Hippocampal formation (tissue), 2 donors: ENCODE measurements around the gene PALM2AKAP2.
A peak's percentile ranks its signal among the peaks of the same experiment; 100 is the strongest.

Experiments used
- DNase-seq, 2 donors: peaks; one replicate each; lab custom pipeline; 2025; lab: John Stamatoyannopoulos, UW

PALM2AKAP2 gene

DNA sequence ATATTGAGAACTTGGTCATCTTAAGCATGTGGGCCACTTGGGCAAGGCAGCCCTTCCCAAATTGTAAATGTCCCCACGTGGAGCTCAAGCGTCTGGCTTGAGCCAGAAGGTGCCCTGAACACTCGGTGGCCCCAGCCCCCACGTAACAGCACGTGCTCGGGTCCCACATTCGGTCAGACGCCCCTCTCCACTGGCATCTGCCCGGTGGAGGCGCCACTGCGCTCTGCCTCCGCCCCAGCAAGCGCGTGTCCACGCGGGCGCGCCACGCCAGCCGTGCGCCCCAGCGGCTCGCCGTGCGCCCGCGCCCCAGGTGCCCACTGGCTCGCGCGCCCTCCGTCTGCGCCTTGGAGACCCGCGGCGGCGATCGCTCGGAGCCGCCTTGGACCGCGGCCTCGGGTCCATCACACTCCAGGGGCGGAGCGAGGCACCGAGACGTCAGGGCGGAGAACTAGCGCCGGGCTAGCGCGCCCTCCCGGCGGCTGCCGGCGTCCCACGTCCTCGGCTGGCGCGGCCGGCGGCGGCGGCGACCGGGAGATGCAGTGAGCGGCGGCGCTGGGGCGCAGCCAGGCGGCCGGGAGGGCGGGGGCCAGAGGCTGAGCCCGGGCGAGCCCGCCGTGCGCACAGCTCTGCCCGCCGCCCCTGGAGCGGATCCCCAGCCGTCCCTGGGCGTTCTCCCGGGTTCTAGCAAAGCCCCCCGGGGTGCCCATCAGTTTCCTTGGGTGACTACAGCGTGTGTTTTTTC is at the start of gene PALM2AKAP2:
Gene PALM2AKAP2, plus strand, starts transcription at position 488 of the 742 bp plus-strand sequence. CDS start 291 bp downstream, outside the sequence.
- DNase-seq, result peak; percentile 41 to 48

- DNase-seq, result no peak
These were observed 49.8 kb upstream of the PALM2AKAP2 start for GRCh38 chr9:109730228-109730627.

DNA sequence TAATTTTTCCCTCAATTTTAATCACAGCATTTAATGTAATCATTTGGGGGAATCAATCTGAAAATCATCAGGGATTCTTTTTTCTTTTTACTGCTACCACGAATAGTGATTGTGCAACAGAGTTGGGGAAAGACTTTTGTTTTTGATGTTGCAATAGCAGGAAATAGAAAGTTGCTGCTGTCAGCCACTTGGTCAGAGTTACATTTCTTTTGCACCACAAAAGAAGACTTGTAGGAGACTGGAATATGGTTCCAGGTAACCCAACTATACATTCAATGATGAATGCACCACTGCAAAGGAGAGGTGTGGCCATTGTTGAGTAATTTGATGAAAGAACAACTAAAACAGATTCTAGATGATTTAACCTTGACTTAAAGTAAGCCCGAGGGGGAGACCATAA is 46.3 kb upstream of the PALM2AKAP2 start:
- DNase-seq, result no peak

- DNase-seq, result no peak
These were observed 45.2 kb upstream of the PALM2AKAP2 start for GRCh38 chr9:109734814-109735213.

GRCh38 chr9:109735801-109736200 is 44.2 kb upstream of the PALM2AKAP2 start:
- DNase-seq, result no peak

GRCh38 chr9:109737295-109737694 is 42.7 kb upstream of the PALM2AKAP2 start:
- DNase-seq, result no peak

GRCh38 chr9:109739760-109740159 is 40.2 kb upstream of the PALM2AKAP2 start:
- DNase-seq, result no peak

DNA sequence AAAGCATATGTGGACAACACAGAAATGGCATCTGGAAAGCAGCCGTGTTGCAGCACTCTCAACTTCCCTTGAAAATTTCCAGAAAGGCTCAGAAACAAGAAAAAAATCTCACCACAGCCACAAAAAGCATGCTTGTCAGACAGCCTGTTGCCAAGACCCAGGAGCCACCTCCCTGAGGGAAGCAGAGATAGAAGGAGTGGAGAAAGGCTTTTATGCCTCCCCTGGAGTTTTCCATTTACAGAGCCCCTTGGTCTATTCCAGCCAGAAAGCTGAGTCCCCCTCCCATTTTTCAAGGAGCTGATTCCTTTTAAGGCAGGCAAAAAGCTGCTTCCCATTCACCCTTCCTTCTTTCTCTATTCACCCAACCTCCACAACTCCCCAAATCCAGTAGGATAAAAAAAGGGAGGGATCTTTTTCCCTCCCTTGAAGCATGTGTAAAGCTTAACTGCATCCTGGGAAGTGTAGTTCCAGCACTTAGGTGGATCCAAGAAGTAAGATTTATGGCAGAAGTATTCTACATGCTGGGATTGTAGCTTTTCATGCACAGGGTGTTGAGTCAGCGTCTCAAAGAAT is 37.1 kb upstream of the PALM2AKAP2 start:
- no peak for DNase-seq

- DNase-seq, result no peak
These were observed 36.3 kb upstream of the PALM2AKAP2 start for GRCh38 chr9:109743696-109744095.

GRCh38 chr9:109745335-109746283 is 34.4 kb upstream of the PALM2AKAP2 start:
- DNase-seq, result peak in 1 of 2 donors; percentile 2

GRCh38 chr9:109751253-109751652 is 28.7 kb upstream of the PALM2AKAP2 start:
- DNase-seq, result peak; percentile 21 to 67

- no peak for DNase-seq
These were observed 26.7 kb upstream of the PALM2AKAP2 start for GRCh38 chr9:109753308-109753707.

DNA sequence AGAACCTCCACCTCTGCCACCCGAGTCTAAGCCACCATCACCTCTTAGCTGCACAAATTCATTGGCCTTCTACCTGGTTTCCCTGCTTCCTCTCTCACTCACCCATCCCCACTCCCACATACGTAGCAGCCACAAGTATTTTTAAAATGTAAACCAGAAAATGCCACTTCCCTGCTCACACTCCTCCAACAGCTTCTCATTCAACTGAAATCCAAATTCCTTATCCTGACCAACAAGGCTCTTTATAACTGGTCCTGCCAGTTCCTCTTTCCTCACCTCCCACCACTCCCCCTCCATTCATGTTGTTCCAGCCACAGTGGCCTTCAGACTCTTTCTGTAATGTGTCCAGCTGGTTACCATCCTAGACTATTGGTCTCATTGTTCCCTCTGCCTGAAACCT is 25.0 kb upstream of the PALM2AKAP2 start:
- DNase-seq, result no peak

DNA sequence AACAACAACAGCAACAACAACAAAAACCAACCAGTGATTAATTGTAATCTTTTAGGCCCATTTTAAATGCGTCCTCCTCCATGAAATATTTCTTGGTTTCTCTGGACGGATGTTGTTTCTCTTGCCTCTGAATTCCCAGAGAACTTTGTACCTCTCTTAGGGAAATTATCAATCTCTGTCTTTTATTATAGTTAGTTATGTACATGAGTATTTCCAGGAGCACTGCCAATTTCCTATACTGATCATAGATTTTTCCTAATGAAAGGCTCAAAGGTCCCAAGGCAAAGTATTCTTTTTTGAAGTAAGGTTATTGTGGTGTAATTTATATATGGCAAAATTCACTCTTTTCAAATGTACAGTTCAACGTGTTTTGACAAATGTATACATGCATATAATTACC is 20.4 kb upstream of the PALM2AKAP2 start:
- DNase-seq, result no peak

DNA sequence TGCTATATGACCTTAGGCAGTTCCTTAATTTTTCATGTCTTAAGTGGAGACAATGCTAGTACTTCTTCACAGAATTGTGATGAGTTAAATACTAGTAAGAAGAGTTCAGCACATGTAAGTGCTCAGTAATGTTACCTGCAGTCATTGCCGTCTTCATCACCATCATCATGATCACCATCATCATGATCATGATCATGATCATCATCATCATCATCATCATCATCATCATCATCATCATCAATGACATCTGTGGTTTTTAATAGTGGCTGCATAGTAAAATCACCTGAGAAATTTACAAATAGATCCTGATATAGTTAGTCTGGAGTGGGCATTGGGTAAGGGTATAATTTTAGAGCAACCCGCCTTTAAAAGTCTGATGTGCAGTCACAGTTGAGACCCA is 14.7 kb upstream of the PALM2AKAP2 start:
- no peak for DNase-seq

DNA sequence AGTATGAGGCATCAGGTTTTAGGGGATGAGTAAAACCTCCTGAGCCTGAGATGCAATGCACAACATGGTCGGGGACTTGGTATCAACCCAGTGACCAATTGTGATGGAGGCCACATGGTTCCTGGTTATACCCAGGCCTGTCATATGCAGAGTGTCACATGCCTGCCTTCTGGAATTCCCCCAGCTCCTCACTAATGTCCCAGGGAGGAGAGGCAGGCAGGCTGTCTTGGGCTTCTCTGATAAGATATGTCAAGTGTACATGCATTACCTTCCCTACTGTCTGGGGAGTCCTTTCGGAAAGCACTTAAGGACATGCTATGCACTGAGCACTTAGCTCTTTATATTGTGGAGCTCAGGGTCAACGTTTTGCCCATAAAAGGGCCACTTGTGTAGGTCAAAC is 14.2 kb upstream of the PALM2AKAP2 start:
- no peak for DNase-seq

DNA sequence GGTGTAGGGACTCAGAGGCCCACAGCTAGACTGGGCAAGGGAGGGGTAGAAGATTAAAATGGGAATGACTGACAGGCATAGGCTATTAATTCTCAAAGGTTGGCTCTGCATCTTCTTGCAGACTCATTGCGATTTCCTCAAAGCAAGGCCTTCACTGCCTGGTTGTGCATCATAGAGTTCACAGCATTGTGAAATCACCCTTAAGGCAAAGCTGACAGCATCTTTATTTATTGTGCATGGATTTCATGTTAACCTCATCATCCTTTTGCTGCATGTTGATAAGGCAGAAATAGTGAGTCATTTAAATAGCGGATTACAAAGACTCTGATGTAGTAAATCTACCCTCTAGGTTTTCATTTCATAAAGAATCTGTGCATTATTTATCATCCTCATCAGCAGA is 13.6 kb upstream of the PALM2AKAP2 start:
- no peak for DNase-seq

DNA sequence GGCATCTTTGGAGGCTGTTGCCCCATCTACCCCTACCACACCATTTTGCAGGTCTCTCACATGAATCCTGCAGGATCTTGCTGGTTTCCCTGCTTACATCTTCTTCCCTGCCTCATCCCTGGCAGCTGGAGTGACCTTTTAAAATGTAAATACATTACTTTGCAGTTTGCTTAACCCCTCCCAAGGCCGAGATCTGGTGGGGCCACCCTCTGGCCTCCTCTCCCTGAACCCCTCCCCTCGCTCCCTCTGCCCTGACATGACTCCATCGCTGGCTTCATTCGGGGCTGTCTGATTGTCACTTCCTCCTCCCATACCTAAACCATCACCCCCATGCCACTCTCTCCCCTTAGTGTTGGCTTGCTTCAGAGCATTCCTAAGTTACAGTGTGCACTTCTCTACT is 12.6 kb upstream of the PALM2AKAP2 start:
- no peak for DNase-seq

GRCh38 chr9:109767814-109768213 is 12.2 kb upstream of the PALM2AKAP2 start:
- DNase-seq, result no peak

DNA sequence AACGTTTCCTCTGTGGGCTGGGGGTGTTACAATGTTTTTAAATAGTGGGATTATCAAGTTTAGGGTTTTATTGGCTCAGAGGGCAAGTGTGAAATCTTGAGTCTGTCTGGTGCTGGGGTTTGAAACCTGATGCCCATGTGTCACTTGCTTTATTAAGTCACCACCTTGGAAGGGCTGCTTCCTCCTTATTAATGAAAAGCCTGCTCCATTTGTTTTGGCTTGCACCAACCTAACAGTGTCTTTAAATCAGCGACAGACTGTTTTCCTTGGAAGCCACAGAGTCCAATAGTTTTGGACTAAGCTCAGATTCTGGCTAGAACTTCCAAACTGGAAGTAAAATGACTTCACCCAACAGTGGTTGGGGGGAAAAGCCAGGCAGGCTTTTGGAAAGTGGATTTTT is 10.7 kb upstream of the PALM2AKAP2 start:
- DNase-seq, result no peak

DNA sequence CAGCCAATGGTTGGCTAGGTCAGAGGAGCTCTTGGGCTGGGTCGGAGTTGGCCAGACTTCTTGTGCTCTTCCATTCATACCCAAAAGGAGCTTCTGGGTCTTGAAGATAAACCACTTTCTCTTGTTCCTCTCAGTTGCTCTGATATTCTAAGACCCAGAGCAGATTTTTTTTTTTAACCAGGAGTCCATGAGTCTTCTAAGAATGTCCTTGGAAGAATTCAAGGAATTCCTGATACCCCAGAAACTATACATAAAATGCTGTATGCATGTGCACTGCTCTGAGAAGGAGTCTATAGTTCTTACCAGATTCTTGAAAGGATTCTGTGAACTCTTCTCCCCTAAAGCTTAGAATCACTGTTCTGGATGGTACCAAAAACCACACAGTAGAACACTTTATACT is 9.9 kb upstream of the PALM2AKAP2 start:
- DNase-seq, result no peak

DNA sequence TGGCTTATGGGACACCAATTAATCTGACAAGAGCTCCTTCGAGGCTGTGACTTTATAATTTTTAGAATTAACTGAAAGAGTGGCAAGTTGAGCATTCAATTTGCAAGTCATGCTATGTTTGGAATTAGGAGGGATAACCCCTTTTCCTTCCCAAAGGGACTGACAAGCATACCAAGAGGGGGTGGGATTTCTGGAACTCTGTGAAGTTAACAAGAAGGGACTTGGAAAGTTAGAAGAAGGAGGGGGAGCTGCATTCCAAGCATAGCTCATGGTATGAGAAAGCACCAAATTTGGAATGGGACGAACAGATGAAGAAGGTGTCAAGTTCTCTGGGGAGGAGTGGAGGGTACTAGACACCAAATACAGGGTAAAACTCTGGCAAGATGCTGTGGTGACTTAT is 8.9 kb upstream of the PALM2AKAP2 start:
- no peak for DNase-seq
